Gastrocnemius medialis (tissue), 4 donors: ENCODE results near the gene BEST1. TPM values are rescaled to one million over a fixed set of nuclear protein-coding genes. Genes with fewer than 3 reads are reported as not detected.

Experiments
- ATAC-seq, 2 donors: fragments of 150-250 bp; one replicate each; pipeline ENCODE4 v1.9.1; 2016
- DNase-seq, 2 donors: peaks; one replicate each; pipeline ENCODE4 v3.0.0-alpha.2; 2019
- H3K27ac ChIP-seq, 4 donors: fragments of 200-600 bp; sonication (generic); 1 replicate in 1 of 4; 2 replicates in 3 of 4; pipeline ENCODE4 v1.5.1; 2016 to 2018; ENCODE audit warnings: mild to moderate bottlenecking in 2 of 4, moderate library complexity in 1 of 4
- H3K27me3 ChIP-seq, 3 donors: fragments of 200-600 bp; sonication (generic) in 2 of 3; 1 replicate in 1 of 3; 2 replicates in 2 of 3; pipeline versions ENCODE4 v1.5.1 to v1.6.0; 2016 to 2019; ENCODE audit warnings: mild to moderate bottlenecking in 1 of 3, moderate library complexity in 1 of 3
- H3K36me3 ChIP-seq, 2 donors: fragments of 200-600 bp; sonication (generic) in 1 of 2; one replicate each; pipeline ENCODE4 v1.5.1; 2017 to 2018
- H3K4me1 ChIP-seq, 2 donors: fragments of 200-600 bp; sonication (generic) in 1 of 2; one replicate each; pipeline ENCODE4 v1.5.1; 2016 to 2017; ENCODE audit warnings: mild to moderate bottlenecking in 2 of 2
- H3K4me3 ChIP-seq, 4 donors: fragments of 200-600 bp; sonication (generic) in 3 of 4; 1 replicate in 1 of 4; 2 replicates in 3 of 4; pipeline ENCODE4 v1.5.1; 2016 to 2019; ENCODE audit warnings: mild to moderate bottlenecking in 2 of 4
- H3K9me3 ChIP-seq, 3 donors: fragments of 200-600 bp; sonication (generic) in 2 of 3; 1 replicate in 1 of 3; 2 replicates in 2 of 3; pipeline ENCODE4 v1.5.1; 2016 to 2019
- POLR2A ChIP-seq, 2 donors: fragments of 450-650 bp; IDR thresholded peaks; one replicate each; pipeline ENCODE4 v1.6.1; 2017; ENCODE audit warnings: antibody characterized with exemption in 2 of 2, mild to moderate bottlenecking in 2 of 2, moderate library complexity in 2 of 2
- in situ Hi-C, 4 donors: fragments of 200-750 bp; cut with MboI; loops; one replicate each; pipeline versions ENCODE4 v1.15.0 to v1.8.0; 2017; ENCODE audit warnings: low sequenced_read_pairs in 4 of 4
- intact Hi-C: fragments of 100-400 bp; cut with DNase I; formaldehyde crosslinking; loops from one replicate; pipeline ENCODE4 v1.15.1; 2023; ENCODE audit warnings: low total_unique reads
- total RNA-seq, 4 donors: library from RNA; depleted of rRNA; stranded (reverse); fragments of >200 nt; gene quantifications; one replicate each; pipeline versions ENCODE4 v1.1.0 to v1.2.3, GENCODE V29; 2016
- TF ChIP-seq, protein P1 (sequence below), 5 experiments: fragments of 450-650 bp in 3 of 5; fragments of 200-600 bp in 2 of 5; sonication (generic) in 2 of 5; IDR thresholded peaks in 4 of 5; conservative IDR thresholded peaks in 1 of 5; 1 replicate in 4 of 5; 2 replicates in 1 of 5; pipeline ENCODE4 v1.5.1; 2016 to 2019; ENCODE audit warnings: antibody characterized with exemption in 5 of 5, mild to moderate bottlenecking in 3 of 5, moderate library complexity in 3 of 5

The BEST1 gene
- total RNA-seq, 4 donors from 2014 or later = 0.93 to 1.7 (median 0.94) TPM; not detected in 1

DNA sequence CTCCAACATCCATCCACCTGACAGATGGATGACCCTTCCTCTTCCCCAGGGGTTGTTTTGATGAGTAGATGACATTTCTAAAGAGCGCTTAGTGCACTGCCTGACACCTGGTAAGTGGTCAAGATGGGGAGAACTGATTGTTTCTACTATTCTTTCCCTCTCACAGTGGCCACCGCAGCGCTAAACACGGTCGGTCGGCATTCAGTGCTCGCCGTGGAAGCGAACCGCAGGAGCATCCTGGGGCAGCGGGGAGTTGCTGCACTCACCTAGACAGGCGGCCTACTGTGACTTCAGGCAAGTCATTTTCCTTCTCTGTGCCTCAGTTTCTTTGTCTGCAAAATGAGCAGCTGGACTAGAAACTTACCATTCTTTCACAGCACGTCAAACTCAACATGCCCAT, 5.0 kb upstream of the BEST1 start:
- H3K27me3 ChIP-seq = no peaks in the 10 kb centered on the region
- H3K27ac ChIP-seq = no peak overlapping the region
- TF ChIP-seq POLR2A (IDR thresholded peaks at IDR 0.05) = no peak
- TF ChIP-seq, protein P1, sequence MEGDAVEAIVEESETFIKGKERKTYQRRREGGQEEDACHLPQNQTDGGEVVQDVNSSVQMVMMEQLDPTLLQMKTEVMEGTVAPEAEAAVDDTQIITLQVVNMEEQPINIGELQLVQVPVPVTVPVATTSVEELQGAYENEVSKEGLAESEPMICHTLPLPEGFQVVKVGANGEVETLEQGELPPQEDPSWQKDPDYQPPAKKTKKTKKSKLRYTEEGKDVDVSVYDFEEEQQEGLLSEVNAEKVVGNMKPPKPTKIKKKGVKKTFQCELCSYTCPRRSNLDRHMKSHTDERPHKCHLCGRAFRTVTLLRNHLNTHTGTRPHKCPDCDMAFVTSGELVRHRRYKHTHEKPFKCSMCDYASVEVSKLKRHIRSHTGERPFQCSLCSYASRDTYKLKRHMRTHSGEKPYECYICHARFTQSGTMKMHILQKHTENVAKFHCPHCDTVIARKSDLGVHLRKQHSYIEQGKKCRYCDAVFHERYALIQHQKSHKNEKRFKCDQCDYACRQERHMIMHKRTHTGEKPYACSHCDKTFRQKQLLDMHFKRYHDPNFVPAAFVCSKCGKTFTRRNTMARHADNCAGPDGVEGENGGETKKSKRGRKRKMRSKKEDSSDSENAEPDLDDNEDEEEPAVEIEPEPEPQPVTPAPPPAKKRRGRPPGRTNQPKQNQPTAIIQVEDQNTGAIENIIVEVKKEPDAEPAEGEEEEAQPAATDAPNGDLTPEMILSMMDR (IDR thresholded peaks at IDR 0.05 in 4 of 5, conservative IDR thresholded peaks at IDR 0.05 in 1 of 5) = no peak
- H3K36me3 ChIP-seq = no peaks in the 10 kb centered on the region
- no peaks in the 10 kb centered on the region for H3K4me1 ChIP-seq
- DNase-seq (no peak), ATAC-seq (no peak)
- no peak overlapping the region for H3K4me3 ChIP-seq
- in situ Hi-C loops = loop anchor here in 2 of 4 donors (5.0 to 10.0 kb wide), 2 partner anchors 48 to 50 kb away; partner anchors contain the start of gene FADS3 (in 1 of the 2)
- intact Hi-C loops = loop anchor here (5.0 kb wide), 1 partner anchor 162 kb away; no protein-coding TSS in a partner anchor
- H3K9me3 ChIP-seq = no peaks in the 10 kb centered on the region

DNA sequence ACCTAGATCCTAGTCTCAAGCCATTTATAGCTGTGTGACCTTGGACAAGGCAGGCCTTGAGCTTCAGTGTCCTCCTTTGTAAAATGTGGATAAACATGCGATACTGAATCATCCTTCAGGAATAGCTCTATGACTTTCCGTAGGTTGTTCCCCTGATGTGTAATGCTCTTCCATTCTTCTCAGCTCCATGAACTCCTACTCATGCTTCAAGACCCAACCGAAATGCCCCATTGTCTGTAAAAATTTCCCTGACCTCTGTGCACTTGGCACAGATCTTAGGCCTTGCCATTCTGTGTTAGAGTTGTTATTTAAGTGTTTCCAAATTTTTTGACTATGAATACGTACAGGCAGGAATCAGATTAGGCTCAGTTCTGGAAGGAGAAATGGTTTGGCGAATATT, 3.3 kb upstream of the BEST1 start:
- Histone ChIP-seq H3K36me3 (no peaks in the 10 kb centered on the region), H3K27me3 (no peaks in the 10 kb centered on the region), H3K27ac (no peak overlapping the region), H3K4me3 (no peak overlapping the region), H3K4me1 (no peaks in the 10 kb centered on the region), H3K9me3 (no peaks in the 10 kb centered on the region)
- DNase-seq (no peak), ATAC-seq (no peak)
- intact Hi-C loops (loop anchor here (1.0 to 5.0 kb wide), 5 partner anchors 48 to 160 kb away; no protein-coding TSS in a partner anchor), in situ Hi-C loops (loop anchor here in 2 of 4 donors (5.0 to 10.0 kb wide), 2 partner anchors 50 to 52 kb away; partner anchors contain the start of gene FADS3 (in 1 of the 2))
- TF ChIP-seq, protein P1 (IDR thresholded peaks at IDR 0.05 in 4 of 5, conservative IDR thresholded peaks at IDR 0.05 in 1 of 5) = no peak
- TF ChIP-seq POLR2A (IDR thresholded peaks at IDR 0.05) = no peak

DNA sequence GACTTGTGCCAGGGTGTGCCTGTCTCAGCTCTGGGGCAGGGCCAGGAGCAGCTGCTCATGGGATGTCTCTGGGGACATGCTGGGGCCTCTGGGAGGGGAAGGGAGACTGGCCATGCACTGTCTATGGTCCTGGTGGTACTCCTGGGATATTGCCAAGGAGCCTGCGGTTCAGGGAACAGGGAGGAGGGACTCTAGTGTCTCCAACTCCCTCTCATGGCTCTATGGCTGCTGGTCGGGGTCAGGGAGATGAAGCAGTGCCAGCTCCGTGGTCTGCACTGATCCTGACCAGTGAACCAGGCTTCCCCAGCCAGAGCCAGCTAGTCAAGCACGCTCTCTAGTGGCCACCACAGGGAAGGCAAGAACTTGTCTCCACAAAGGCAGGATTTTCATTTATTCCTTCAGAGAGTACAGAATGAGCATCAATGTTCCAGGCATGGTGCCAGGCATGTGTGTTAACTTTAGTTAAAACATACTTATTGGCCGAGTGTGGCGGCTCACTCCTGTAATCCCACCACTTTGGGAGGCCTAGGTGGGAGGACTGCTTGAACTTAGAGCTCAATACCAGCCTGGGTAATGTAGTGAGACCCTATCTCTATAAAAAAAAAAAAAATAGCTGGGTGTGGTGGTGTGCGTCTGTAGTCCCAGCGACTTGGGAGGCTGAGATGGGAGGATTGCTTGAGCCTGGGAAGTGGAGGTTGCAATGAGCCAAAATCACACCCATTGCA, 2.5 kb upstream of the BEST1 start:
- DNase-seq = peak; percentile 72 to 82
- Histone ChIP-seq H3K27ac (no peak overlapping the region), H3K4me1 (no peaks in the 10 kb centered on the region), H3K27me3 (no peaks in the 10 kb centered on the region), H3K36me3 (no peaks in the 10 kb centered on the region), H3K4me3 (no peak overlapping the region), H3K9me3 (no peaks in the 10 kb centered on the region)
- intact Hi-C loops (loop anchor here (1.0 to 5.0 kb wide), 5 partner anchors 48 to 160 kb away; no protein-coding TSS in a partner anchor), in situ Hi-C loops (loop anchor here in 2 of 4 donors (5.0 to 10.0 kb wide), 2 partner anchors 50 to 53 kb away; partner anchors contain the start of gene FADS3 (in 1 of the 2))
- TF ChIP-seq POLR2A (IDR thresholded peaks at IDR 0.05) = no peak
- TF ChIP-seq, protein P1 (IDR thresholded peaks at IDR 0.05 in 4 of 5, conservative IDR thresholded peaks at IDR 0.05 in 1 of 5) = peak; percentile 80 to 92 (median 90)
- peak; percentile 89 to 91 for ATAC-seq

DNA sequence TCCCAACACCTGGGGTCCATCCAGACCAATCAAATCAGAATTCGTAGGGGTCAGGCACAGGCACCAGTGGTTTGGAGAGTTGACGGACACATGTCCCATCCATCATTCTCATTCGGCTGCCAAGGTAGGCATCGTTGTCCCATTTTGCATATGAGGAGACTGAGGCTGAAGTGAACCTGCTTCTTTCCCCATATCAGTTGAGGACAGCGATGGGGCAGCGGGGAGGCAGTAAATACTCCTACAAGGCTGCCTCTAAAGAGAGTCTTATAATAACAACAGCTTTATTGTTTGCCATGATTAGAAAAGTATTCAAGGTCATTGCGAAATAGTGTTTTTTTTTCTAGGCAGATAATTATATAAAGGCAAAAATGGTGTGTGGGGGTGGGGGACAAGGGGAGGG, 1.6 kb upstream of the BEST1 start:
- no peak for DNase-seq
- in situ Hi-C loops (loop anchor here in 2 of 4 donors (5.0 to 10.0 kb wide), 2 partner anchors 51 to 54 kb away; partner anchors contain the start of gene FADS3 (in 1 of the 2)), intact Hi-C loops (loop anchor here (5.0 kb wide), 1 partner anchor 159 kb away; no protein-coding TSS in a partner anchor)
- TF ChIP-seq, protein P1 (IDR thresholded peaks at IDR 0.05 in 4 of 5, conservative IDR thresholded peaks at IDR 0.05 in 1 of 5) = no peak
- no peak for TF ChIP-seq POLR2A (IDR thresholded peaks at IDR 0.05)
- no peak overlapping the region for H3K4me3 ChIP-seq
- no peaks in the 10 kb centered on the region for H3K36me3 ChIP-seq
- no peak for ATAC-seq
- peaks cover 0 to 1% (median 0%) of the 10 kb centered on the region in 3 donors for H3K27me3 ChIP-seq
- no peaks in the 10 kb centered on the region for H3K4me1 ChIP-seq
- H3K9me3 ChIP-seq = no peaks in the 10 kb centered on the region
- H3K27ac ChIP-seq = no peak overlapping the region
